Activated CD4-positive, alpha-beta T cell treated with anti-CD3 and anti-CD28 coated beads for 36 hours (primary cell): ENCODE measurements around the gene F12. TPM values are rescaled to one million over a fixed set of nuclear protein-coding genes. Genes with fewer than 3 reads are reported as not detected.

Experiments
- ATAC-seq: fragments of 200-7000 bp; cut with Tn5 transposase; one replicate; pipeline ENCODE4 v1.10.0; 2021; ENCODE audit warnings: mild to moderate bottlenecking, moderate library complexity
- CTCF ChIA-PET: fragments of 350-600 bp; sonication (Branson Sonifier 250); formaldehyde crosslinking; loops from one replicate; lab custom pipeline; 2021; ENCODE audit warnings: antibody characterized with exemption; lab: Charles Lee
- POLR2A ChIA-PET: fragments of 350-600 bp; sonication (Branson Sonifier 250); formaldehyde crosslinking; loops from one replicate; lab custom pipeline; 2021; ENCODE audit warnings: antibody characterized with exemption, inconsistent platforms; lab: Charles Lee
- DNase-seq: peaks from one replicate; pipeline ENCODE4 v3.0.0-alpha.2; 2020
- H3K27ac Mint-ChIP-seq: one replicate; pipeline ENCODE4 v1.8.0; 2021; ENCODE audit warnings: mixed read lengths
- H3K27me3 Mint-ChIP-seq: one replicate; pipeline ENCODE4 v1.8.0; 2021; ENCODE audit warnings: mixed read lengths
- H3K36me3 Mint-ChIP-seq: one replicate; pipeline ENCODE4 v1.8.0; 2021; ENCODE audit warnings: low read depth, mixed read lengths
- H3K4me1 Mint-ChIP-seq: one replicate; pipeline ENCODE4 v1.8.0; 2021; ENCODE audit warnings: mixed read lengths
- H3K4me3 Mint-ChIP-seq: one replicate; pipeline ENCODE4 v1.8.0; 2021; ENCODE audit warnings: mild to moderate bottlenecking, moderate library complexity, mixed read lengths
- H3K9me3 Mint-ChIP-seq: one replicate; pipeline ENCODE4 v1.8.0; 2021; ENCODE audit warnings: low read depth, mixed read lengths
- intact Hi-C, 2 experiments: fragments of 100-400 bp; cut with DNase I in 1 of 2; cut with micrococcal nuclease in 1 of 2; formaldehyde crosslinking; loops; one replicate each; pipeline versions ENCODE4 v1.14.2 to v1.15.1; 2022 to 2024; cut with DNase I, micrococcal nuclease
- total RNA-seq, 2 experiments: library from RNA; stranded (reverse); gene quantifications; one replicate each; pipeline ENCODE4 v1.2.3, GENCODE V29; 2021

The F12 gene
- total RNA-seq, 2 experiments from 2014 or later, result 3.4 to 4.9 TPM

DNA sequence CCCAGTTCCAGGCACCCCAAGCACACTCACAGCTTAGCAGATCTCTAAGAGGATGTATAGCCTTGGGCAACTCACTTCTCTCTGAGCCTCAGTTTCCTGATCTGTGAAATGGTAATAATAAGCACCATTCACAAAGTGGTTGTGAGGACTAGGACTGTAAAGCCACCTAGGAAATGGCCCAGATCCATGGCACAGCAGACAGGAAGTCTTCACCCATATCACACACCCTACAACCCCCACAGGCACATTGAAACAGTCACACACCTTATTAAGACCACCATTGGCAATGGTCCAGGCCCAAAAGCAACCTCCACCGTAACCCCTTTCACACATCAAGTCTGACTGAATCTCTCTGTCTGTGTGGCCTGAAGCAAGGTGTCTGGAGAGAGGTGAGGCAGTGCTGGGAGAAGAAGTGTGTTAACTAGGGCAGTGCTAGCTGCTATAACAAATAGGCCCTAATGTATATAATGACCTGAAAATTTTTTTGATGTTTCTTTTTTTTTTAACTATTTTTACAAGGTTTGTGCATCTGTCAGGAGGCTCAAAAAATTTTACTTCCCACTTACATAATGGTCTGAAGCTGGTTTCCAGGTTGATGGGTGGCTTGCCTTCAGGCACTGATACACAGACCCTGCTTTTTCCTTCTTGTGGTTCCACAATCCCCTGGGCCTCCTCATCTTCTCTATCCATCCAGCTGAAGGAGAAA is 54.0 kb downstream of the F12 start:
- CTCF ChIA-PET, result interaction anchor here (0.5 to 3.9 kb wide), 10 partner anchors 9 to 100 kb away, joined by 3 to 18 read pairs (median 4); no protein-coding TSS in a partner anchor
- POLR2A ChIA-PET, result no interaction called here
- H3K36me3 Mint-ChIP-seq, result peaks cover 7% of the 10 kb centered on the region
- intact Hi-C loops, result loop anchor here in 1 of 2 experiments (10.0 kb wide), 1 partner anchor 991 kb away; the partner anchor contains the start of genes ARL10 and KIAA1191
- H3K27me3 Mint-ChIP-seq, result no peaks in the 10 kb centered on the region
- peak overlapping the region; percentile 32 for H3K27ac Mint-ChIP-seq
- peaks cover 51% of the 10 kb centered on the region for H3K4me1 Mint-ChIP-seq
- DNase-seq (no peak), ATAC-seq (no peak)
- no peak overlapping the region for H3K4me3 Mint-ChIP-seq
- peaks cover 3% of the 10 kb centered on the region for H3K9me3 Mint-ChIP-seq

DNA sequence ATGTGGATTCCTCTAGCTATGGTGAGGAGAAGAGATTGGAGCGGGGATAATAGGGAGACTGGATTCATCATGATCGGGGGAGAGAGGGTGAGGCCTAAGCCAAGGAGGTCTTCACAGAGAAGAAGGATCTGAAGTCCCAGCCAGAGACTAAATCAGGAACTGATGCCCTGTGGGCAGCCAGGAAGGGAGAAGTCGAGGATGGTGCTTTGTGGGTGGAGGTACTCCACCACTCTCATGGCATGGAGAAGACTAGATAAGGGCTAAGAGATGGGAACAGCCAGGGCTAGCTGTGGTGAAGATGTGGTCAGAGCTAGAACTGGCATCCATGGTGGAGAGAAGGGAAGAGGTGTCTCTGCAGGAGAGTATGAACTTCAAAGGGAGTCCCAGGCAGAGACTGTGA is 54.7 kb downstream of the F12 start:
- intact Hi-C loops, result loop anchor here (5.0 to 10.0 kb wide), 3 partner anchors 33 to 990 kb away; partner anchors contain the start of genes ARL10 (in 1 of the 2), KIAA1191 (in 1 of the 2) and RNF44 (in 1 of the 2)
- ChIA-PET CTCF (interaction anchor here (0.5 to 4.7 kb wide), 8 partner anchors 10 to 48 kb away, joined by 3 to 25 read pairs (median 8); no protein-coding TSS in a partner anchor), POLR2A (no interaction called here)
- no peak for ATAC-seq
- H3K9me3 Mint-ChIP-seq, result peaks cover 3% of the 10 kb centered on the region
- no peak for DNase-seq
- H3K4me3 Mint-ChIP-seq, result no peak overlapping the region
- no peaks in the 10 kb centered on the region for H3K27me3 Mint-ChIP-seq
- peaks cover 51% of the 10 kb centered on the region for H3K4me1 Mint-ChIP-seq
- H3K27ac Mint-ChIP-seq, result peak overlapping the region; percentile 24
- peaks cover 7% of the 10 kb centered on the region for H3K36me3 Mint-ChIP-seq

DNA sequence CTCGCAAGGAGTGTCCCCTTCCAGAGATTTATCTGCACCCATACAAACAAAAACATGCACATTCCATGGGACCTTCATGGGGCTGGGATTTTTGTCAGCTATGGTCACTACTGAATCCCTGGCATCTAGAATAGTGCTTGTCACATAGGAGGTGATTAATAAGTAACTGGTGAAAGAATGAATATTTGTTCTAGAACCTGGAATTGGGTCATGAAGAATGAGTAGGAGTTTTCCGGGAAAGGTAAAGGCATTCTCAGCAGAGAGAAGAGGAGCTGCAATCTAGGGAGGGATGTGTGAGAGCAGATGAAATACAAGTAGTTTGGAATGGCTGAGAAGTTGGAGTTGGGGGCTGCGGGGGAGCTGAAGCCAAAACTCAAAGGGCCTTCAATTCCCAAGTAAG is 55.1 kb downstream of the F12 start:
- Mint-ChIP-seq H3K4me3 (no peak overlapping the region), H3K9me3 (peaks cover 3% of the 10 kb centered on the region), H3K36me3 (peaks cover 9% of the 10 kb centered on the region), H3K27me3 (no peaks in the 10 kb centered on the region), H3K27ac (peak overlapping the region; percentile 24), H3K4me1 (peaks cover 51% of the 10 kb centered on the region)
- ChIA-PET POLR2A (no interaction called here), CTCF (interaction anchor here (0.8 to 4.7 kb wide), 6 partner anchors 10 to 49 kb away, joined by 3 to 25 read pairs (median 8); no protein-coding TSS in a partner anchor)
- DNase-seq, result no peak
- ATAC-seq, result no peak
- intact Hi-C loops, result loop anchor here (5.0 to 10.0 kb wide), 3 partner anchors 33 to 989 kb away; partner anchors contain the start of genes ARL10 (in 1 of the 2), KIAA1191 (in 1 of the 2) and RNF44 (in 1 of the 2)

- no peak for DNase-seq
- Mint-ChIP-seq H3K27ac (no peak overlapping the region), H3K36me3 (peaks cover 12% of the 10 kb centered on the region), H3K4me3 (no peak overlapping the region), H3K27me3 (no peaks in the 10 kb centered on the region), H3K4me1 (peaks cover 49% of the 10 kb centered on the region), H3K9me3 (peaks cover 3% of the 10 kb centered on the region)
- ATAC-seq, result no peak
- ChIA-PET CTCF (interaction anchor here (1.5 to 5.5 kb wide), 6 partner anchors 15 to 50 kb away, joined by 4 to 34 read pairs (median 18); no protein-coding TSS in a partner anchor), POLR2A (interaction anchor here (0.7 kb wide), 1 partner anchor 91 kb away, joined by 4 read pairs; no protein-coding TSS in a partner anchor)
- intact Hi-C loops, result loop anchor here (5.0 to 10.0 kb wide), 3 partner anchors 34 to 988 kb away; partner anchors contain the start of genes ARL10 (in 1 of the 2), KIAA1191 (in 1 of the 2) and RNF44 (in 1 of the 2)
Observed at GRCh38 chr5:177353093-177353492, 56.3 kb downstream of the F12 start.

Other genes with a start within 250 kb of the F12 start
- gene RAB24, start 105.8 kb downstream of the F12 start, total RNA-seq, result 10 to 100 TPM; 10.9 to 21.0 TPM
- 100 to 1,000 TPM; 266 to 362 TPM for gene PRELID1, start 105.8 kb downstream of the F12 start, total RNA-seq
- 10 to 100 TPM; 21.3 to 27.2 TPM for gene MXD3, start 97.7 kb downstream of the F12 start, total RNA-seq
- 10 to 100 TPM; 74.5 to 92.1 TPM for gene LMAN2, start 57.9 kb downstream of the F12 start, total RNA-seq
- gene RGS14, start 51.6 kb downstream of the F12 start, total RNA-seq, result 10 to 100 TPM; 43.8 to 62.0 TPM
- under 1 TPM in 1 of 2 experiments, not detected in 1; 0.14 TPM for gene SLC34A1, start 25.1 kb downstream of the F12 start, total RNA-seq
- gene PFN3, start 8.9 kb downstream of the F12 start, total RNA-seq, result not detected
- 100 to 1,000 TPM; 110 to 141 TPM for gene GRK6, start 17.1 kb upstream of the F12 start, total RNA-seq
- 10 to 100 TPM; 12.3 to 13.0 TPM for gene PRR7, start 37.2 kb upstream of the F12 start, total RNA-seq
- gene DBN1, start 64.1 kb upstream of the F12 start, total RNA-seq, result 10 to 100 TPM; 29.5 to 41.2 TPM
- 10 to 100 TPM; 41.9 to 50.2 TPM for gene PDLIM7, start 88.0 kb upstream of the F12 start, total RNA-seq
- gene DOK3, start 100.3 kb upstream of the F12 start, total RNA-seq, result 1 to 10 TPM; 4.2 to 4.8 TPM
- gene DDX41, start 107.4 kb upstream of the F12 start, total RNA-seq, result 100 to 1,000 TPM; 192 to 197 TPM
- gene FAM193B, start 145.0 kb upstream of the F12 start, total RNA-seq, result 10 to 100 TPM; 63.6 to 77.7 TPM
- gene TMED9, start 182.6 kb upstream of the F12 start, total RNA-seq, result 100 to 1,000 TPM in 1 of 2 experiments, 10 to 100 TPM in 1; 83.2 to 109 TPM
- 10 to 100 TPM; 16.3 to 18.1 TPM for gene B4GALT7, start 190.6 kb upstream of the F12 start, total RNA-seq